Fibroblast of skin of right quadriceps (primary cell): Measurements from ENCODE around the gene IFI44L.

Experiments
- DNase-seq: peaks from one replicate; pipeline ENCODE4 v3.0.0-alpha.2; 2013

The IFI44L gene

GRCh38 chr1:78691995-78692747 is 71.9 kb downstream of the IFI44L start:
- DNase-seq, result peak; percentile 67
